Hematopoietic multipotent progenitor cell treated with erythropoietin and hydrocortisone succinate and interleukin-3 and kit ligand, for 8 days (in vitro differentiated cells): Measurements from ENCODE around the gene LAIR1.
"Not testable (repeated sequence)": the region's sequence is repeated elsewhere in the genome, so short reads cannot be mapped to it uniquely, and the experiment has no call there.

Source experiments
- DNase-seq: peaks from one replicate; pipeline ENCODE4 v3.0.0-alpha.2; 2015

The LAIR1 gene

GRCh38 chr19:54364775-54365257, at the start of gene LAIR1:
Gene LAIR1, minus strand, starts transcription at chr19:54364931. Its CDS starts 127 bp downstream, at chr19:54364804.
- peak; percentile 39 for DNase-seq

- DNase-seq: no peak
Observed at GRCh38 chr19:54414156-54414555, 49.4 kb upstream of the LAIR1 start.

- DNase-seq: no peak
Observed at GRCh38 chr19:54412877-54413276, 48.1 kb upstream of the LAIR1 start.

GRCh38 chr19:54411033-54411432, 46.3 kb upstream of the LAIR1 start:
- DNase-seq: no peak

- no peak for DNase-seq
Observed at GRCh38 chr19:54408456-54409026, 43.8 kb upstream of the LAIR1 start.

- DNase-seq: no peak
Observed at GRCh38 chr19:54407780-54408179, 43.0 kb upstream of the LAIR1 start.

- DNase-seq: no peak
Observed at GRCh38 chr19:54405628-54406027, 40.9 kb upstream of the LAIR1 start.

GRCh38 chr19:54403054-54403453, 38.3 kb upstream of the LAIR1 start:
- no peak for DNase-seq

- DNase-seq: no peak
Observed at GRCh38 chr19:54400913-54401312, 36.2 kb upstream of the LAIR1 start.

- DNase-seq: no peak
Observed at GRCh38 chr19:54399189-54399588, 34.5 kb upstream of the LAIR1 start.

GRCh38 chr19:54395685-54396084, 31.0 kb upstream of the LAIR1 start:
- DNase-seq: no peak

GRCh38 chr19:54393381-54393780, 28.6 kb upstream of the LAIR1 start:
- no peak for DNase-seq

- no peak for DNase-seq
Observed at GRCh38 chr19:54392105-54392504, 27.4 kb upstream of the LAIR1 start.

- DNase-seq: no peak
Observed at GRCh38 chr19:54391589-54392061, 26.9 kb upstream of the LAIR1 start.

GRCh38 chr19:54390942-54391577, 26.3 kb upstream of the LAIR1 start:
- peak; percentile 64 for DNase-seq

- peak; percentile 48 for DNase-seq
Observed at GRCh38 chr19:54389553-54389952, 24.8 kb upstream of the LAIR1 start.

GRCh38 chr19:54388802-54389139, 24.0 kb upstream of the LAIR1 start:
- DNase-seq: no peak

- DNase-seq: peak; percentile 6
Observed at GRCh38 chr19:54387991-54388801, 23.5 kb upstream of the LAIR1 start.

GRCh38 chr19:54383330-54383729, 18.6 kb upstream of the LAIR1 start:
- no peak for DNase-seq

- not testable (repeated sequence) for DNase-seq
Observed at GRCh38 chr19:54382041-54382440, 17.3 kb upstream of the LAIR1 start.

- DNase-seq: no peak
Observed at GRCh38 chr19:54380897-54381296, 16.2 kb upstream of the LAIR1 start.

GRCh38 chr19:54379187-54379678, 14.5 kb upstream of the LAIR1 start:
- DNase-seq: no peak

GRCh38 chr19:54376610-54377285, 12.0 kb upstream of the LAIR1 start:
- no peak for DNase-seq
